NCI-H1436 treated with DMSO at 0.1 percent for 48 hours (cell line): ENCODE results near the gene NAIP.
"Not testable (repeated sequence)": the region's sequence is repeated elsewhere in the genome, so short reads cannot be mapped to it uniquely, and the experiment has no call there.

Source experiments
- DNase-seq: peaks from one replicate; lab custom pipeline; 2025; lab: John Stamatoyannopoulos, UW

Gene NAIP, protein sequence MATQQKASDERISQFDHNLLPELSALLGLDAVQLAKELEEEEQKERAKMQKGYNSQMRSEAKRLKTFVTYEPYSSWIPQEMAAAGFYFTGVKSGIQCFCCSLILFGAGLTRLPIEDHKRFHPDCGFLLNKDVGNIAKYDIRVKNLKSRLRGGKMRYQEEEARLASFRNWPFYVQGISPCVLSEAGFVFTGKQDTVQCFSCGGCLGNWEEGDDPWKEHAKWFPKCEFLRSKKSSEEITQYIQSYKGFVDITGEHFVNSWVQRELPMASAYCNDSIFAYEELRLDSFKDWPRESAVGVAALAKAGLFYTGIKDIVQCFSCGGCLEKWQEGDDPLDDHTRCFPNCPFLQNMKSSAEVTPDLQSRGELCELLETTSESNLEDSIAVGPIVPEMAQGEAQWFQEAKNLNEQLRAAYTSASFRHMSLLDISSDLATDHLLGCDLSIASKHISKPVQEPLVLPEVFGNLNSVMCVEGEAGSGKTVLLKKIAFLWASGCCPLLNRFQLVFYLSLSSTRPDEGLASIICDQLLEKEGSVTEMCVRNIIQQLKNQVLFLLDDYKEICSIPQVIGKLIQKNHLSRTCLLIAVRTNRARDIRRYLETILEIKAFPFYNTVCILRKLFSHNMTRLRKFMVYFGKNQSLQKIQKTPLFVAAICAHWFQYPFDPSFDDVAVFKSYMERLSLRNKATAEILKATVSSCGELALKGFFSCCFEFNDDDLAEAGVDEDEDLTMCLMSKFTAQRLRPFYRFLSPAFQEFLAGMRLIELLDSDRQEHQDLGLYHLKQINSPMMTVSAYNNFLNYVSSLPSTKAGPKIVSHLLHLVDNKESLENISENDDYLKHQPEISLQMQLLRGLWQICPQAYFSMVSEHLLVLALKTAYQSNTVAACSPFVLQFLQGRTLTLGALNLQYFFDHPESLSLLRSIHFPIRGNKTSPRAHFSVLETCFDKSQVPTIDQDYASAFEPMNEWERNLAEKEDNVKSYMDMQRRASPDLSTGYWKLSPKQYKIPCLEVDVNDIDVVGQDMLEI (N-terminal part only)

GRCh38 chr5:71025289-71025953 lies at the start of gene NAIP:
Gene NAIP, minus strand, starts transcription at chr5:71025339. Its CDS starts 12,424 bp downstream, at chr5:71012915.
- DNase-seq: not testable (repeated sequence)

- not testable (repeated sequence) for DNase-seq
Measured at GRCh38 chr5:71067262-71067928, 42.3 kb upstream of the NAIP start, which contains the start of gene GTF2H2. Gene GTF2H2, minus strand, starts transcription at chr5:71067676. Its CDS starts 4,913 bp downstream, at chr5:71062763.

GRCh38 chr5:71061322-71061721 lies 36.2 kb upstream of the NAIP start:
- not testable (repeated sequence) for DNase-seq

DNA sequence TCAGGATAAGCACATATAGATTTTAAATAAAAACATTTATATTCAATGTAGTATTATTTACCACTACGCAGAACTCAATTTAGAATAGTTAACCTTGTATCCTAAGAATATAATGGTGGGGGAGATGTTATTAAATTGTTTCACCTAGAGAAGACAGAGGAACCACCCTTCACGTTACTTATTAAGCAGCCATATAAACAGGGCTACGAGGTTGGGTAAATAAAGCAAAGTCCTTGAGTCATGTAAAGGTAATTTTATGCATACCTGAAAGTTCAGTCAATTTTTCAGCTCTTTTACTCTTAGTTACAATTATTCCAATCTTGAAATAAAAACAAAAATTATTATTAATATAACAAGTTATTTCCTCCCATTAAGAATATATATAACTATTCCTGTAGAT lies 34.3 kb upstream of the NAIP start:
- DNase-seq: not testable (repeated sequence)

- DNase-seq: not testable (repeated sequence)
Measured at GRCh38 chr5:71044808-71045207, 19.7 kb upstream of the NAIP start.

- not testable (repeated sequence) for DNase-seq
Measured at GRCh38 chr5:71044128-71044527, 19.0 kb upstream of the NAIP start.

DNA sequence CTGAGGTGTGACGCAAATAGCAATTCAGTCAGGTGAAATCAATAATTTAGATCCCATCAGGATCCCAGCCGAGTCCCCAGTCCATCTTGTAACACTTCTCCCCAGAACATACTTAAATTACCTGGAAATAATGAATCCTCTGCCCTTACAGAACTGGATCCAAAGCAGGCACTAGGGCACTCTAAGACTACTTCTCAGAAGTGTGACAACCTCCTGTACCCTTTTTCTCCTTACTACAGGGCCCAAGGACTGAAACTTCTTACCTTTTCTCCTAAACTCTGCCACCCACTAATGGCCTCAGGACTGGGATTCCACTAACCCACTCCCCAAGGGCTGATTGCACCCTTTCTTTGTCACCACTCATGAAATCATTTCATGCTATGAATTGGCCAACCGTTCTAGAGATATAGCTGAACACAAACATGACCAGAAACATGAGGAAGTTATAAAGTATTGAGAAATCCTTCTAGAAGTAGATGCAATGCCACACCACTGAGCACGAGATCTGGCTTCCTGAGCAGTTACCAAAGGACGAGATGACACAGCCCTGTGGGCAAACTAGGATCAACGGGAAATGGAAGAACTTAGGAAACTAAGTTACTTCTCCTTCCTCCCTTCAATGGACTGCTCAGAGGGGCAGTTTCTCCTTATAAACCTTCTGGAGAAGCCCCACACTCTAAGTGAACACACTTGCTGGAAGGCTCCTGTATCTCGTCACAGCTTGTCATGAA lies 6.1 kb upstream of the NAIP start:
- not testable (repeated sequence) for DNase-seq

DNA sequence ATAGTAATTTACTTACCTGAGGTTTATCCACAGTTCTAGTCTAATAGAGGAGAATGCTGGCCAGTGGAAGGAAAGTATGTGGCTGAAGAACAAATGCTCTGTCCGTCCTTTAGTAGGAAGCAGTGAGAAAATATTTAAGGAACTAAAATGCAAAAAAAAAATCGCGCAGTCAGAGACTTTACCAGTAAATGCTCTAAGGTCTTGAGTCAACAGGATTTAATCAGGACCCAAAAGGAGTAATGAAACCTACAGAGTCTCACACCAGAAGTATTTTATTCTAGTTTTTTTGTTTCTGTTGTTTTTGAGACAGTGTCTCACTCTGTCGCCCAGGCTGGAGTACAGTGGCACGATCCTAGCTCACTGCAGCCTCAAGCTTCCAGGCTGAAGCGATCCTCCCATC lies 4.5 kb downstream of the NAIP start:
- not testable (repeated sequence) for DNase-seq

- DNase-seq: not testable (repeated sequence)
Measured at GRCh38 chr5:71018376-71019005, 6.6 kb downstream of the NAIP start.

DNA sequence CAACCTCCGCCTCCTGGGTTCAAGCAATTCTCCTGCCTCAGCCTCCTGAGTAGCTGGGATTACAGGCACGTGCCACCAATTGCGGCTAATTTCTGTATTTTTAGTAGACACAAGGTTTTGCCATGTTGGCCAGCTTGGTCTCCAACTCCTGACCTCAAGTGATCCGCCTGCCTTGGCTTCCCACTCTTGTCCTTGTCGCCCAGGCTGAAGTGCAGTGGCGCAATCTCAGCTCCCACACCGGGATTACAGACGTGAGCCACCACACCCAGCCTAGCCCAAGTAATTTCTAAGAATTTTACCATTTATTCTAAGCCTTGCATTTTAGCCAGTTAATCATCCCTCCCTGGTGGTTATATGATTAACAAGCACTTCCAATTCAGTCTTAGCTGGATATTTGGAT lies 11.0 kb downstream of the NAIP start:
- DNase-seq: no peak

DNA sequence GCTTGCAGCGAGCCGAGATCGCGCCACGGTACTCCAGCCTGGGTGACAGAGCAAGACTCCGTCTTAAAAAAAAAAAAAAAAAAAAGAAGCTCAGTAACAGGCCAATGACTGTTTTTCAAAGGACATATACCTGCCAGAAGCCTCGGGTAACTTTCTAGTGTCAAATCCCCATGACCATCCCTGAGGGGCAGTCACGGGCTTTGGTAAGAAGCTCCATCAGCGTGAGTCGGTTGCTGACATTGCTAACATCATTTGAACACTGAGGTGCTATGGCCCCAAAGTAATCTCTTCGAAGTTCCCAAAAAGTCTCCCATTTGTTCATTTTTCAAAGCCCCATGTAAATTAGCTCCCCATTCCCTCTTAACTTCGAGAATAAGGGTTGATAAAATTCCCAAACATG lies 11.6 kb downstream of the NAIP start:
- no peak for DNase-seq

GRCh38 chr5:71011194-71011792 lies 13.8 kb downstream of the NAIP start:
- no peak for DNase-seq

DNA sequence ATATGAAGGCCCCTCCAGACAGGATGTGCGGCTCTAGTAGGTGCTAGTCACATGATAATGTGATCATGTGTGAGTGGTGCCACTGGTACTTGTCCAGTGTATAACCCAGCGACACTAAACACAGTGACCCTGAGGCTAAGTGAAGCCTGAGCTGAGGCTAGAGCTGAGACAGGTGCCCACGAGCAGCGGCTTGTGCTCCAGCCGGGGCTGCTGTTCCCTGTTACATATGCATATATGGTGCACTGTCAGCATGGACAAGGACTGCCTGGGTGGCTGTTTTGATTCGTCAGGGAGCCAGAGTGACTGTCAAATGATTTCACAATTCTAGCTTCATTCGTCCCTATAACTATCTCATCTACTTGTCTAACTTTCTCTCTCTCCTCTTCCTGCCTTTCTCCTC lies 18.2 kb downstream of the NAIP start:
- DNase-seq: not testable (repeated sequence)

- not testable (repeated sequence) for DNase-seq
Measured at GRCh38 chr5:70984882-70985281, 40.3 kb downstream of the NAIP start.

GRCh38 chr5:70967220-70967619 lies 57.9 kb downstream of the NAIP start:
- not testable (repeated sequence) for DNase-seq

DNA sequence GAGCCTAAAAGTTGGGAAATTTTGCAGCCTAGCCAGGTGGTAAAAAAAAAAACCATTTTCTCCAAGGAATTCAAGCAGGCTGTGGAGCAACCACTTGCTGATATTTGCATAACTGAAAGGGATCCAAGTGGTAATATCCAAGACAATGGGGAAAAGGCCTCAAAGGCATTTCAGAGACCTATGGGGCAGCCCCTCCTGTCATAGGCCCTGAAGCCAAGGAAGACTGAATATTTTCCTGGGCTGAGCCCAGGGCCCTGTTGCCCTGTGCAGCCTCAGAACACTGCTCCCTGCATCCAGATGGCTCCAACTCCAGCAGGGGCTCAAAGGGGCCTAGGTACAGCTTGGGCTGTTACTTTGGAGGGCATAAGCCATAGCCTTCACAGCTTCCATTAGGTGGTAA lies 60.6 kb downstream of the NAIP start:
- DNase-seq: not testable (repeated sequence)

DNA sequence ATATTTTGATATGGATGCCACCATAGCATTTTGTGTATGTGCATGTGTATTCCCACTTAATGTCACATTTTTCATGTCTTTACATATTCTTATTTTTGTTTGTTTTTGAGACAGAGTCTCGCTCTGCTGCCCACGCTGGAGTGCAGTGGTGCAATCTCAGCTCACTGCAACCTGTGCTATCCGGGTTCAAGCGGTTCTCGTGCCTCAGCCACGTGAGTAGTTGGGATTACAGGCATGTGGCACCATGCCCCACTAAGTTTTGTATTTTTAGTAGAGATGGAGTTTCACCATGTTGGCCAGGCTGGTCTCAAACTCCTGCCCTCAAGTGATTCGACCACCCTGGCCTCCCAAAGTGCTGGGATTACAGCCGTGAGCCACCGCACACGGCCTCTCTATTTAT lies 72.1 kb downstream of the NAIP start:
- not testable (repeated sequence) for DNase-seq

GRCh38 chr5:70932560-70932959 lies 92.6 kb downstream of the NAIP start:
- DNase-seq: not testable (repeated sequence)

DNA sequence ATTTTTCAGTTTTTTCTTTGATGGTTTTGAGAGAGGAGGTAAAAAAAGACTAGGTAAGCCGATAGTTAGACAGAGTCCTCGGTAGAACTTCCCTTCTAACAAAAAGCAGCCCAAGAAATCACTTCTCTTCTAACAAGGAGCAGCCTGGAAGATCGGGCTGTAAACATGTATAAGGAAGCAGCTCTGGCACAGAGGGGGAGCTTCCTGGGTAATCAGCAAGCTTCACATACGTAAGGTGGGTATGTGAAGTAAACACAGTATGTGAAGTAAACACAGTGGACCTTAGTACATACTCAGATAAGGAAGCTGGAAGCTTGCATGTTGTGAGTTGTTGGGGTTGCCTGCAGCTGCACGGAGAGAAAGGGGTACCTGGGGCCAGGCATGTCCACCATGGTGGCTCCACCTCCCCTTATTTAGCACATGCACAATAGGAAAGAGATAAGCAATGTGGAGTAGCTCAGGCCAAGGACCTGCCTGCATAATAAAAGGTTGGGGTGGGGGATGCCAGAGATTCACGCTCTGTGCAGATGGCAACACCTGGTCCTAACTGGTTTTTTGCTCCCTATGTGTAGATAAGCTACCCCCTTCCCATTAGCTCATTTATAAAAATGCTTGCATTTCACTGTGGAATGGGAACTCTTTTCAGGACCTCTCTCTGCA lies 93.3 kb downstream of the NAIP start:
- DNase-seq: not testable (repeated sequence)
